ENCODE measurements around the gene GLDC.

Gene GLDC

GRCh38 chr9:6489099-6489498 lies 156.4 kb downstream of the GLDC start:
- TF ChIP-seq POLR2A (IDR thresholded peaks at IDR 0.05; ENCODE audit: extremely low read depth, insufficient read length): no peak
- no peak for DNase-seq (ENCODE audit: low read depth)
- H3K4me3 ChIP-seq (ENCODE audit: low read depth, low read length): no peak overlapping the region

GRCh38 chr9:6488395-6488794 lies 157.1 kb downstream of the GLDC start:
- no peak overlapping the region for H3K4me3 ChIP-seq (ENCODE audit: low read depth, low read length)
- TF ChIP-seq CTCF (IDR thresholded peaks at IDR 0.05; ENCODE audit: low read depth, low read length) (peak; percentile 3), MAX (IDR thresholded peaks at IDR 0.05; ENCODE audit: low read depth, low read length) (no peak), MYC (IDR thresholded peaks at IDR 0.05; ENCODE audit: low read depth, low read length) (no peak), POLR2A (IDR thresholded peaks at IDR 0.05; ENCODE audit: extremely low read depth, insufficient read length) (no peak)
- DNase-seq (ENCODE audit: low read depth): no peak

- H3K4me3 ChIP-seq (ENCODE audit: low read depth, low read length): no peak overlapping the region
- TF ChIP-seq MYC (IDR thresholded peaks at IDR 0.05; ENCODE audit: low read depth, low read length): no peak
- no peak for TF ChIP-seq MAX (IDR thresholded peaks at IDR 0.05; ENCODE audit: low read depth, low read length)
- no peak for TF ChIP-seq CTCF (IDR thresholded peaks at IDR 0.05; ENCODE audit: low read depth, low read length)
- no peak for TF ChIP-seq POLR2A (IDR thresholded peaks at IDR 0.05; ENCODE audit: extremely low read depth, insufficient read length)
- no peak for DNase-seq (ENCODE audit: low read depth)
These were observed 161.3 kb downstream of the GLDC start for GRCh38 chr9:6484210-6484609.
